Left ventricle myocardium superior (tissue), 1 donor: ENCODE results near the gene CALML3. TPM values are rescaled to one million over a fixed set of nuclear protein-coding genes. Genes with fewer than 3 reads are reported as not detected.

ENCODE experiments used
- ATAC-seq: fragments of 200-7000 bp; cut with Tn5 transposase; one replicate; pipeline ENCODE4 v1.9.1; 2020; ENCODE audit warnings: mild to moderate bottlenecking, moderate library complexity
- DNase-seq: peaks from one replicate; pipeline ENCODE4 v3.0.0-alpha.2; 2020
- intact Hi-C: fragments of 100-400 bp; cut with micrococcal nuclease; formaldehyde crosslinking; loops from one replicate; pipeline ENCODE4 v1.11.0; 2022
- total RNA-seq: library from RNA; stranded (reverse); fragmentation: NEBNext Ultra II Directional; extraction: Animal tissue kit (Norgen Biotek cat#: 25700); gene quantifications from one replicate; pipeline ENCODE4 v1.2.1, GENCODE V29; 2021
- donor health status: DM: no; HTN: yes; CAD: no; lungs with severe emphysema.

Gene CALML3
- total RNA-seq, 1 donor from 2014 or later = not detected

DNA sequence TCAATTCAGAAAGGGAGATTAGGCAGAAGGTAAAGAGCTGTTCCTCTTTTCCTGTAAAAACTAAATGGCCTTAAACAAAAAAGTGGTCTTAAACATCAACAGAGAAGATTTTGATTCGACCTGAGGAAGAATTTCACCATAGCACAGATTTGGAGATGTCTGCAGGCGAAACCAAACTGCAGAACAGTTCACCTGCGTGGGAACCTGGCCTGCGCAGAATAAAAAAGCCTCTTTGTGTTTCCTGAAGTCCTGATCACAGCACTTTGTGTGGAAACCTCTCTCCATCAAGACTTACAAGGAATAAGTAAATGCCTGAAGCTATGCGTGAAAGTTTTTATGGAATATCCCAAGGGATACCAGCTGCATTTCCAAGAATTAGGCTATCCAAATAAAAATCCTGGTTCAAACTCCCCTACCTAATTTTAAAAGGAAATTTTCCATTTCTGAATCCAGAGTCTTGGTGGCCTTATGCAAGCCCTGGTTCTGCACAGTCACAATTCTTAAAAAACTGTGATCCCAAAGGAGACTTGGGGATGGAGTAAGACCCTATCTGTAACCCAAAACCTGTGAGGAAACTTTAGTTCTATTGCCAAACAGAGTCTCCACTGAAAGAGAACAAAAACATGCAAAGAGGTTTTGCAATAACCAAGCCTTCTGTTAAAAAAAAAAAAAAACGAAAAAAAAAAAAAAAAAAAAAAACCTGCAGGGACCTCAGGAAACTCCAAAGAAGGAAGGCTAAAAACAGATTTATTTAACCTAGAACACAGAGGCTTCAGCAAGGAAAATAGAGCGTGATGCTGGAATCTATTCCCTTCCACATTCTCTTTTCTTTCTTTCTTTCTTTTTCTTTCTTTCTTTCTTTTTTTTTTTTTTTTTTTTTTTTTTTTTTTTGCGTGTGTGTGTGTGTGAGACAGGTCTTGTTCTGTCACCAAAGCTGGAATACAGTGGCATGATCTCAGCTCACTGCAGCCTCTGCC, 10.4 kb downstream of the CALML3 start:
- intact Hi-C loops = no loop called here
- peak; percentile 91 for ATAC-seq
- DNase-seq = no peak

DNA sequence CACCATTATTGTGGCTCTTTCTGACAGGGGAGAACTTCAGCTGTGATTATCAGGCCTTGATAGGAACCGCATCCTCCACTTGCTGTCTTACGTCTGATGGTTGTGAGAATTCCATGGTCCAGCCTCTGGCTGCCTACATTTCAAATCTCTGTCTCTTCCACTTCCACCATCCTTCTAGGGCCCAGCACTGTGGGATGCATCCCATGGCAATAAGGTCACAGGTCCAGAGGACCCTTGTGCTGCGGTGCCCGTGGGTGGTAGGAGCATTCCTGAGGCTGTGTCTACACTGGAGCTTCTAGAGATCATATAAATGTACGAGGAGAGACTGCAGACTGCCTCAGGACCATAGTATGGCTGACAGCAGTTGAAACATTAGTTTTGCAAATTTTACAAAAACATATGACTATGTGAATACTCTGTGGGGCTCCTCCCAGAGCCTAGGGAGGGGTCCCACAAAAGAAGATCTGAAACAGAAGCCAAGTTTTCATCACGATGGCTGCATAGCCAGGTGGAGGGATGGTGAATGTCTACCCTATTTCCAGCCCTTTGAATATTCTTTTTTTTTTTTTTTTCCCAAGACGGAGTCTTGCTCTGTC, 11.8 kb downstream of the CALML3 start:
- intact Hi-C loops = no loop called here
- ATAC-seq (no peak), DNase-seq (no peak)

DNA sequence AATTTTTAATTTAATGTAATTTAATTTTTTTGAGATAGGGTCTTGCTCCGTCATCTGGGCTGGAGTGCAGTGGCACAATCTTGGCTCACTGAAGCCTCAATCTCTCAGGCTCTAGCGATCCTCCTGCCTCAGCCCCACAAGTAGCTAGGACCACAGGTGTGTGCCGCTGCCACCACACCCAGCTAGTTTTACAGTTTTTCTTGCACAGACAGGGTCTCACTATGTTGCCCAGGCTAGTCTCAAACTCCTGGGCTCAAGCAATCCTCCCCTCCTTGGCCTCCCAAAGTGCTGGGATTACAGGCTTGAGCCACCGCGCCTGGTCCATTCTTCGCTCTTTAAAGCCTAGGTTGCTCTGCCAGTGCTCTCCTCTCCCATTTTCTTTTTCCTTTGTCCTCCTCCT, 12.9 kb downstream of the CALML3 start:
- DNase-seq = no peak
- intact Hi-C loops = no loop called here
- ATAC-seq = no peak

DNA sequence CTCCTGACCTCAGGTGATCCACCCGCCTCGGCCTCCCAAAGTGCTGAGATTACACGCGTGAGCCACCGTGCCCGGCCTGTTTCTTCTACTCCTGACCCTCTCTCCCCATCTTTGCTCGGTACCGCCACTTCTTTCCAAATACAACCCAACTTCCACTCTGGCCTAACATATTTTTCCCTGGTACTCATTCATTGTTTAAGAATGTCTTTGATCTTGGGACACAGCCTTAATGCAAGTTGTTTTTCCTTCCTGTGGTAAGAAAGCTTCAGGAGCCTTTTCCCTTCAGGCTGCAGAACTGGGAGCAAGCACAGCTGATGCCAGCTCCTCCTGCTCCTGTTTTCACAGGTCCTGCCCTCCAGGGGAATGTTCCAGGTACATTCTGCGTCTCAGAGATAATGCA, 13.7 kb downstream of the CALML3 start:
- DNase-seq (no peak), ATAC-seq (no peak)
- intact Hi-C loops = no loop called here

DNA sequence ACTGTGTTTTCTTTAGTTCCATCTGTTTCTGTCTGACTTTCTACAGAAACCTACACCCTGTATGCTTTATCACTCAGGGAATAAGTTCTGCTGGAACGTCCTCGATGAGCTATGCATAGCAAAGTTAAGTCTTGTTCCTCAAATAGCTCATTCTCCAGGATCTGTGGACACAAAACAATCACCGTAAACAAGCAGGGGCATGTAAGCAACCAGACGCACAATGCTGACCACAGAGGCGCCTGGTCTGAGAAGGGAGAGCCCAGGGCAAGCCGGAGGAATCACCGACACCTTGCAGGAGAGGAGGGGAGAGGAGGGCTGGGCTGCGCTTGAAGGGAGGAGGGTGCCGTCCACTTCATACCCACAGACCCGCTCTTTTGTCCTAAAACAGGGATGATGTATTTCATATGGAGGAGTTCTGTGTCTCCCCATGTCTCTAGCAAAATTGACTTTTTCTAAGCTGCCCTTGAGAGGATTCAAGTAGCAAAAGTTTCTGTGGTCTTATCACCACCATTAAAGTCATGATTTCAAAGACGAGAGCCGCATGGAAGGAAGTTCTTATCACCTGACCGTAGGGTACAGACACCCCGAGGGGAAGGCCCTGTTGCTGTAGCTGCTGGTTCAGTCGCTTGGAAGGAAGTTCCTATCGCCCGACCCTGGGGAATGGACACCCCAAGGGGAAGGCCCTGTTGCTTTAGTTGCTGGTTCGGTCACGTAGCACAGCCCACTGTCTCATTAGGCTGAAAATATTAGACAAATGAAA, 14.3 kb downstream of the CALML3 start:
- DNase-seq = no peak
- ATAC-seq = no peak
- intact Hi-C loops = no loop called here

DNA sequence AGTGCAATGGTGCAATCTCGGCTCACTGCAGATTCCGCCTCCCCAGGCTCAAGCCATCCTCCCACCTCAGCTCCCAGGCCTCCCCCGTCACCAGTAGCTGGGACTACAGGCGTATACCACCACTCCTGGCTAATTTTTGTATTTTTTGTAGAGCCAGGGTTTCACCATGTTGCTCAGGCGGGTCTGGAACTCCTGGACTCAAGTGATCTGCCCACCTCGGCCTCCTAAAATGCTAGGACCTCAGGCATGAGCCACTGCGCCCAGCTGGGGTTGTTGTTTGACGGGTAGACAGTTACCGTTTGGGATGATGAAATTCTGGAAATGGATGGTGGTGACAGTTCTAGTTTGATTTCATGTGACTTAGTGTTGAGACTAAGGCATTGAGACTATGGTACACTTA, 15.3 kb downstream of the CALML3 start:
- DNase-seq = no peak
- intact Hi-C loops = no loop called here
- ATAC-seq = no peak

DNA sequence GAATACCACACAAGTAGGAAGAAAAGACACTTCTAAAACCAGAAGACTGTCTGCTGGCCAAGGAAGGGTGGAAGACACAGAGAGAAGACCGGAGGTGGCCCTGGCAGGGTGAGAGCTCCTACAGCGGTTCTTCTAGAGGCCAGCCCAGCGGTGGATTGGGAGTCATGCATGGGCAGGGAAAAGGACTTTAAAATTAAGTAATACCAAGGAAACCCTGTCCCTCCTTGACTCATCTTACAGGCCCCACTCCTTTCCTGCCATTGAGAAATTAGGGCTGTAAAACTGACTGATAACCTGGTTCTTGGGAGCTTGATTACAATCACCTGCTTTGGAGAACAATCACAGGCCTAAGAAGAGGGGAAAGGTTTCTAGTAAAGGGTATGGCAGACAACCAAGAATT, 16.1 kb downstream of the CALML3 start:
- ATAC-seq (no peak), DNase-seq (no peak)
- intact Hi-C loops = no loop called here

DNA sequence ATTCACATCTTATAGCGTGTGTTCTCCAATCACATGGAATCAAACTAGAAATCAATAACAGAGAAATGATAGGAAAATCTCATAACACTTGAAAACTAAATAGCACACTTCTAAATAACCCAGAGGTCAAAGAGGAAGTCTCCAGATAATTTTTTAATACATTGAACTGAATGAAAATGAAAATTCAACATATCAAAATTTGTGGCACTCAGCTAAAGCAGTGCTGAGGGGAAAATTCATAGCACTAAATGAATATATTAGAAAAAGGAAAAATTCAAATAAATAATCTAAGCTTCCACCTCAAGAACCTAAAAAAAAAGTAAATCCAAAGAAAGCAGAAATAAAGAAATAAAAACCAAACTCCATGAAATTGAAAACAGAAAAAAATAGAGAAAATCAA, 17.3 kb downstream of the CALML3 start:
- no peak for DNase-seq
- no peak for ATAC-seq
- intact Hi-C loops = no loop called here

DNA sequence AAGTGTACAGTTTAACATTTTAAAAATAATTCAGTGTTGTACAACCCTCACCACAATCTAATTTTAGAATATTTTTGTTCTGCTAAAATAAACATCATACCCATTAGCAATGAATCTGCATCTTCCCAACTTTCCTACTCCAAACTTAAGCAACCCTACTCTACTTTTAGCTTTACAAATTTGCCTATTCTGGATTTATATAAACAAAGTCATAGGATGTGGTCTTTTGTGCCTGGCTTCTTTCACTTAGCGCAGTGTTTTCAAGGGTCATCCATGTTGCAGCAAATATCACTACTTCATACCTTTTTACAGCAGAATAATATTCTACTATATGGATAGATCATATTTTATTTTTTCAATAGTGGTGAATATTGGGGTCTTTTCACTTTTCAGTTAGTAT, 18.9 kb downstream of the CALML3 start:
- ATAC-seq (no peak), DNase-seq (no peak)
- intact Hi-C loops = no loop called here

DNA sequence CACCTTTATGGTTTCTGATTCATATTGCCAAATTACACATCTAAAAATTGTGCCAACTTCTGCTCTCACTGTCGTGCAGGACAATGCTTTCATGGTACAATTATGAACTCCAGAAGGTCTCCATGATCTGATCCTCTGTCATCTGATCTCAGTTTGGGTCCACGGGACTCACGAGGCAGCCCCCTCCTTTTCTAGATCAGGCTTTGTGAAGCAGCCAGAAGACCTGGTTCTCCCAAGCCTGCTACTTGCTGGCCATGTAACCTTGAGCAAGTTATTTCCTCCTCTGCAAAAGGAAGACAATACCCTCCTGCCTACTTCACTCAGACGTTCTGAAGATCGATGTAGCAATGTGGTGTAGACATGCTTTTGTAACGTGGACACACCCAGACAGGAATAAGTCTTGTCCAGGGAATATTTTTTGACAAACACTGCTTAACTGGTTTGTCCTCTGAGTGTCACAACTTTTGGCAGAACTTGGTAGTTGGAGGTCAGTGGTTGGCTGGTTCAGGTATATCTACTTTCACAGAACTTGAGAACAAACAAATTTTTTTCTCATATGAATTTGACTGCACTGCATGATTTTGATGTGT, 19.6 kb downstream of the CALML3 start:
- DNase-seq = no peak
- ATAC-seq = no peak
- intact Hi-C loops = no loop called here

DNA sequence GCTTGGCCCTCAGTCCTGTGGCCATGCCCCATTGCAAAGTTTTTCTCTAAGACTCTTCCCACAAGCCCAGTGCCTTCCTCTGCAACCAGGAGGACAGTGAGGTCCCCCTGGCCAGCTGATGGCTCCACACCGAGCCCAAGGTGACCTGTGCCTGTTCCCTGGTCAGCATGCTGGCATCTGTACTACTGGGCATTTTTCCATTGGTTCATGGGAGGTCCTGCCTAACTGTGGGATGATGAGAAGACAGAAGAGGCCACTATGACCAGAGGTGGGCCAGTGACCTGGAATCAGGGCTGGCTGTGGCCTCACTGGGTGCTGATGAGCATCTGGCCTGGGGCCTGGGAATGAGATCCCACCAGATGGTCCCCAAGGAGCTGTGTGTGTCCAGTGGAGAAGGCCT, 20.2 kb downstream of the CALML3 start:
- DNase-seq = no peak
- intact Hi-C loops = no loop called here
- no peak for ATAC-seq

DNA sequence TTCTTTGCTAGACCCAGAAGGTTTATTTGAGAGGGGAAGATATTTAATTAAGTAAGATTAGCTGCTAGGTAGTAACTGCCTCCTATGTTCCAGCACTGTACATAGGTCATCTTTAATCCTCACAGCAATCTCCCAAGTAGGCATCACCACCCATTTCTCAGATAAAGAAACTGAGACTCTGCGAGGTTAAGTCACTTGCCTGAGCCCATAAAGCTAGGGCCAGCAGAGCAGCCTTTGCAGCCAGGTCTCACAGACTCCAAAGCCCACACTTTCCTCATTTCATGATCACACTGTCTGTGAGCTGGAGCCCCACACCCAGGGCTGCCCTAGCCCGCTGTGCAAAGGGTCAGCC, 20.6 kb downstream of the CALML3 start:
- no peak for DNase-seq
- intact Hi-C loops = no loop called here
- ATAC-seq = no peak

DNA sequence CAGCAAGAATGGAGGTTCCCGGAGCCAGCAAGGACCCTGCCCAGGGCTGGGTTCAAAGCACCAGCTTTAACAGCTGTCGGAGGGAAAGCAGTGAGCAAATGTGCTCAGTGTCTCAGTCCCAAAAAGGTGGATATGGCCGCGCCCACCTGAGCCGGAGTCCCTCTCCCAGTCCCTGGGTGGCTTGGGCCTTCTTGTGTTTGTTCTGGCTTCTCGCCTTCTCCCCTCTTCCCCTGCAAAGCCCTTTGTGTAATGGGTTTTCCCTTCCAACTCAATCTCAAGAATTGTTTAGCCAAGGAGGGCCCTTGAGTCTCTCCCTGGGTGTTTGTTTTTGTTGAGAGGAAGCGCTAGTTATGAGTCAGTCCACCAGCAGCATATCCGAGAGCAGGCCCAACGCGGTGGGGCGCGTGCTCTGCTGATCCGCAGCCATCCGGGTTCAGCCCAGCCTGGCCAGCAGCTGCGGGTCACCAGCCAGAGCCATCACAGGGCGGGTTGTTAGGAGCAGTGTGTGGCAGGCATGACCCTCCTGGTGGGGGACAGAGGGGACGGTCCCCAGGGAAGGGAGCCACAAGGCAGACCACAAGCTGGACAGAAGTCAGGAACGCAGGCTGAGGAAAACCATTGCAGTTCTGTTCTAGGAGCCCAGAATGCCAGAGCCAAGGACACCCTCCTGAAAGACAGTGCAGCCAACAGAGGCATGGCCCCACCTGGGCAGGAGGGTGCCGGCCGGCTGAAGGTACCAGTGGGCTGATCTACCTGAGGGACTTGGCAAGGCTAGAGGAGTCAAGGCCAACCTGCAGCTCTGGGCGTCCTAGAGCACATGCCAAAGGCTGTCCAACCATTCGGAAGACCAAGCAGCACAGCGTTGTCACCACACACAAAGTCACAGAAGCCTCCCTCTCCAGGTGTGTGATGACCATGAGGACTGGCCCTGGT, 21.3 kb downstream of the CALML3 start:
- peak; percentile 83 for ATAC-seq
- DNase-seq = peak; percentile 74
- intact Hi-C loops = no loop called here

DNA sequence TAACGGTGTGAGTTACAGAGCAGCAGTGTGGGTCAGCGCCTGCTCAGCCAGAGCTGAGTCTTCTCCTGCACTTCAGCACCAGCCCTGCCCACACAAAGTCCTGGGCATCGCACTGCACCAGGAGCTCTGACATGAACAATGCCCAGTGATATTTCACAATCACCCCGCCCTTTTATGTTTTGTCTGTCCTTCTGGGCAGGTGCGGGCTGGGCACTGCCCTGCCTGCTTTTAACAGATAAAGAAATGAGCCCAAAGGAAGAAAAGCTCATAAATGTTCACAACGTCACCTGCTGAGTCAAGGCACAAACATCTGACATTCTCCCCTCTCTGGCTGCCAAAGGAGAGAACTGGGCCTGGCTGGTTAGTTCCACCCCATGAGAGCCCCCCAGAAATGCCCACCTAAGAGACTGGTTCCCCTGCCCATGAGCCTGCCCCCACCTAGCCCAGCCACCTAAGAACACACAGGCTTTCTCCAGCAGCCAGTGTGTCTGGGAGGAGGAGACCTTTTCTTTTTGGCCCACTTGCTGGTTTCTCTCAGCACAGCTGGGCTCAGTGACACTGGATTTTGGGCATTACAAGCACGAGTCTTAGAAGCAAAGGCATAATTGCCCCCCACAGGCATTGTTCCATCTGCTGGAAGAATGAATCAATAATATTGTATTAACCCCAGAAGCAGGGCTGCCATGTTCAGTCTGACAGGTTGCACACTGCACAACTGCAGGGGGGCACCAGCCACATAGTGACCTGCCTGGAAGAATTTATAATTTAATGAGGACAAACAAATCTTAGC, 22.3 kb downstream of the CALML3 start:
- DNase-seq (no peak), ATAC-seq (no peak)
- intact Hi-C loops = no loop called here

DNA sequence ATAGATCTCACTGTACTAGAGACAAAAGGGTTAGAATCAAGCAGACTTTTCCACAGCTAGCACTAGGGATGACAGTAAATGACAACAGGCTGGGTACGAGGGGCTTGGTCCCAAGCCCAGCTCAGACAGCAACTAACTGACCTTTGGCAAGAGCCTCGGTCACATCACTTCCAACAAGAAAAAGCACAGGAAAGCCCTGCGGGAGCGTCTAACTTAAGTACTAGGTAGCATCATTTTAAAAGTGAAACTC, 22.8 kb downstream of the CALML3 start:
- DNase-seq (no peak), ATAC-seq (no peak)
- intact Hi-C loops = no loop called here

DNA sequence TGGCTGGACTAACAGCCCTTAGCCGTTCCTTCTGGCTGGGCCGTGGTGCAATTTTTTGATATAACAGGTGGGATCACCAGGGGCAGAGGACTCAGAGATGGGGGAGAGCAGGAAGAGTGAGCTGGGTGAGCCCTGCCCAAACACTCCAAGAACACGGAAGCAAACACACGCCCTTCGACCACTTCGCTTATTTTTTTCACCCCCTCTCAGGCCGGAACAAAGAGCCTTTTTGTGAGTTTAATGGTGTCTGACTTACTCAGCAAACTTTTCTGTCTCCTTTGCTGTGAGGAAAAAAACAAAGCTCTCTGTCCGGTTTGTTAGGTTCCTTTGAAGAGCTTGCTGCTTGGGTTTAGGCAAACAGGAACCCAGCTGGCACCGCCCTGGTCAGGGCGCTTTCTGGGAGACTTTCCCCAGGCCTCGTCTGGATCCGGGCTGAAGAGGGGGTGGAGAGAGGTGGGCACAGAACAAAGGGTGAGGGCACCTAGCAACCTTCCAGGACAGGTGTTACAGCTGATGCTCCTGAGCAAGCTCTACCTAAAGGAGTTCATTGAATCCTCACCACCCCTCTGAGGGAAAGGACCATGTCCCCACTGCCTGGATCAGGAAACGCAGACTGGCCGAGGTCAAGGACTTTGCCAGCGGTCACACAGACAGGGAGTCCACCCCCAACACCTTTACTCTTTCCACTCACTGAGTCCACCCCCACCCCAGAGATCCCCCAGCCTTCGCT, 23.3 kb downstream of the CALML3 start:
- ATAC-seq = peak; percentile 9

DNA sequence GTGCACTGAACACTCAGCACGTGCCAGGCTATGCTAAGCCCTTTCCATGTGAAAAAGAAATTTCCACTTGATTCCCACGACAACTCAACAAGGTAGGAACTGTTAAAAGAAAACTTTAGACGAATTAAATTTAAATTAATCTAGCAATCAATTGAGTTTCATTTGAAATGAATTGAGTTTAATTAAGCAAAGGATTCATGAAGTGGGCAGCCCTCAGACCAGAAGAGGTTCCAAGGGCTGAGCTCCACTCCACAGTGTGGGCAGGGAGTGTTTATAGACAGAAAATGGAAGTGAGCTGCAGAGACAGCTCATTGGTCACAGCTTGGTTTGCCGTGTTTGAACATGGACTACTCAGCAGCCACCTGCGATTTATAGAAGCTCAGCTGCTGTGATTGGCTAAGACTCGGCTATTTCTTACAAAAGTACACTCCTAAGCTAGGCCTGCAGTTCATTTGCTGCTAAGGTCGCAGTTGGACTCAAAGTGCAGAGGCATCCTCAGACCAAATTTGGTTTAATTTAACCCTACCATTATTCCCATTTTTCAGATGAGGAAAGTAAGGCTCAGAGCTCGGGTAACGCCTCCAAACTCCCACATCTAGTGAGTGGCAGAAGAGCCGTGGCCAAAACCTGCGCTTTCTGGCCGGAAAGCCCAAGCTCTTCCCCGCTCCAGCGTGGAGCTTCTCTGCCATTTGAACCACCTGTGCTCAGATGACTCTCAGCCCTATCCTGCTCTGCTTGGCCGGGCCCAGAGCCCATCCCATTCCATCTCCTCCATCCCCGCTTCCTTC, 24.9 kb downstream of the CALML3 start:
- intact Hi-C loops = no loop called here
- no peak for ATAC-seq
- no peak for DNase-seq

More for the DNA sequence above, 23.3 kb downstream of the CALML3 start:
- intact Hi-C loops = no loop called here
- DNase-seq = no peak
